Umbilical cord (tissue), 2 donors: ENCODE results near the gene KIF25. TPM values are rescaled to one million over a fixed set of nuclear protein-coding genes. Genes with fewer than 3 reads are reported as not detected.
"Not testable (repeated sequence)": the region's sequence is repeated elsewhere in the genome, so short reads cannot be mapped to it uniquely, and the experiment has no call there.

ENCODE experiments used
- DNase-seq: peaks from one replicate; pipeline ENCODE4 v3.0.0-alpha.2; 2015; ENCODE audit warnings: low spot score
- total RNA-seq: library from RNA; depleted of rRNA; stranded (reverse); fragments of >200 nt; gene quantifications from one replicate; pipeline ENCODE4 v1.2.3, GENCODE V29; 2014; ENCODE audit warnings: low replicate concordance; ENCODE audit not compliant: insufficient read depth

The KIF25 gene
- total RNA-seq, 1 donor from 2014 or later, result not detected

GRCh38 chr6:168063431-168063830 is 66.0 kb downstream of the KIF25 start:
- no peak for DNase-seq

DNA sequence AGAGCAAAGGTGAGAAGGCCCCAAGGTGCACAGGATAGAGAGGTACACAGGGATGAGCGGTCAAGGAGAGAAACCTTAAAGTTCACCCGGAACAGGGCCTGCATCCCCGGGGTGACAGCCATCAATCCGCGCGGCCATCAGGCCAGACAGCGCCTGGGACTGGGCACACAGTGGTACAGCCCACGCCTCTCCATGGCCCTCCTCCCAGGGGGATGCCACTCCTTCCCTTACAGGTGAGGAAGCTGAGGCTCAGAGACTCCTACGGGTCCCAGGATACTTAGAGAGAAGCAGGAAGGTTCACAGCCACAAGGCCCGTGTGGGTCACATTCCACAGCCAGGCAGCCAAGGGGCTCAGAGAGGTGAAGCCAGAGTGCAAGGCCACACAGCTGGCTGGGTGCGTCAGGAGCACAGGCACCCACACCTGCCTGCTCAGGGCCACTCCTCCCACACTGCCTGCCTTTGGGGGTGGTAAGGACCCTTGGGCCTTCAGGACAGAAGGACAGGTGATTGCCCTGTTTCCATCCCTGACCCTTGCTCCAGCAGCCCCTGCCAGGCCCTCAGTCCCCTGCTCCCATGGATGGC is 66.8 kb downstream of the KIF25 start:
- DNase-seq, result no peak

DNA sequence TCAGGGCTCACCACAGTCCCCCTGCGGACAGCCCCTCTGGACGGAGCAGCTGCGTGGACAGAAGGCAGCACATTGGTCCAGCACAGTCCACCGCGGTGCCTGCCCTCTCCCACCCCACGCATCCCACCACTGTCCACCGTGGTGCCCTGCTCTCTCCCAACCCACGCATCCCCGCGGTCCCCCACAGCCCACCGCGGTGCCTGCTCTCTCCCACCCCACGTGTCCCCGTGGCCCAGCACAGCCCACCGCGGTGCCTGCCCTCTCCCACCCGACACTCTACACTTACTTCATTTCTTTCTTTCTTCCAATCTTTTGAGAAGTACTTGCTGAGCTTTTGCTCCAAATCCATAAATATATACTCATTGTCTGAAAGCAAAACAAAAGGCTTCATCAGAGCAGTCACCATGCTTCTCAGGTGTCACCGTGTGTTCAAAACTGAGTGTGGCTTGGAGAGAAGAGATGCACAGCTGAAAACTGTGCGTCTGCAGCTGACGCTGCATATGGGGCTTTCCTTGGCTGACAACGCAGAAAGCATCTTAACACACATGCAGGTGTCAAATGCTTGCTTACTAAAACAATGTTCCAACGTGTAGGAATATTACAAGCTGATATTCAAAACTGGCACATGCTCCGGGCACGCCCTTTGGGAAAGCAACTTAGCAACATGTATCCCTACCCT is 69.7 kb downstream of the KIF25 start:
- no peak for DNase-seq

DNA sequence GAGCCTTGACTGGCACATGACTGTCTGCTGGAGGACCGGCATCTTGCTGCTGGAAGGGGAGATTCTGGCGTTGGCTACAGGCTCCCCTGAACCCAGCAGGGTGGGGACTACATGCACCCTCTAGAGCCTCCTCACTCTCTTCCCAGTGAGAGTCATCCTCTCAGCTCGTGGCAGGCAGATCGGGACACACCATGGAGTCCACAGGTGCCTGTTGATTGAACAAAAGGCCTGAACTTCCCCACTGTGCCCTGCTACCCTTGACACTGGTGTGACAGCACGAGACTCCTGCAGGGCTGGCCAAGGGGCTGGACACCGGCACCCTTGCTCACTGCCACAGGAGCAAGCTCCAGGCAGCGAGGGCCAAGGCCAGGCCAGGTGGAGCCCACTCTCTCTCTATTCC is 73.3 kb downstream of the KIF25 start:
- DNase-seq, result no peak

GRCh38 chr6:168071620-168072019 is 74.1 kb downstream of the KIF25 start:
- DNase-seq, result no peak

DNA sequence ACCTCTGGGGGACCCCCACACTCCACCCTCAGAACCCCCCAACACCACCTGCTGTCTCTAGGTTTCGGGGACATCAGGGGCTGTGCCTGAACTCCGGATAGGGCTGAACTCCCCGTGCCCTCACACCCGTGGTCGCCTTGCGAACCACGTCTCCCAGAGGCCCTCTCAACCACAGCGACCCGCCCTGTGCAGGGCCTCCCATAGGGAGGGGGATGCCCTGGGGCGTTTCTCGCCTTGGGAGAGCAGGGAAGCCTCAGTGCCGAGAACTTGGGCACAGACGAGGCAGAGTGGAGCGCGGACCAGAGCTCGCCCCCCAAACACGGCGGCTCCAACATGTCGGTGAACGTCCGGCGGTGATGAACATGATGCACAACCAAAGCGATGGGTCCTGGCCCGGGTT is 74.8 kb downstream of the KIF25 start:
- DNase-seq, result no peak

GRCh38 chr6:168072730-168073129 is 75.3 kb downstream of the KIF25 start:
- no peak for DNase-seq

DNA sequence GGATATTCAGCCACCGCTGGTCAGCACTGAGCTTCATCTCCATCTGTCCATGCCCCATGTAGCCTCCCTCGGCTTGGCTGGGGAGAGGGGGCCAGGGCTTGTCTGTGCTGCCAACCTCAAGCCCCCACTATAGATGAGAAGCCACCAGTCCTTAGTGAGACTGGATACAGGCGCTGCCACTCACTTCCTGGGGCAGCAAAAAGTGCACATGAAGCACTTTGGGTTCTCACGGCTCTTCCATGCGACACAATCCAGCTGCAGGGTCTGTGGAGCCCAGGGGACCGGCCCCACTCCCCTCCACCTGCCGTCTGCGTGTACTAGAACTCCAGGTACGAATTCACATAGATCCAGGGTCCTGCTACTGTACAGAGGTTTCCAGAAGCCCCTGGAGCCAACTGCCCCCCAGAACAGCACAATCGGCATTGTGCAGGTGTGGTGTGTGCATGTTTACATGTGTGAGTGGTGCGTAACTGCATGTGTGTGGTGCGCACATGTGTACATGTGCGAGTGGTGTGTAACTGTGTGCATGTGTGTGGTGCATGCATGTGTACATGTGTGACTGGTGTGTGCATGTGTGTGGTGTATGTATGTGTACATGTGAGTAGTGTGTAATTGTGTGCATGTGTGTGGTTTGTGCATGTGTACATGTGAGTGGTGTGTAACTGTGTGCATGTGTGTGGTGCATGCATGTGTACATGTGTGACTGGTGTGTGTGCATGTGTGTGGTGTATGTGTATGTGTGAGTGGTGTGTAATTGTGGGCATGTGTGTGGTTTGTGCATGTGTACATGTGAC is 76.7 kb downstream of the KIF25 start:
- no peak for DNase-seq

- DNase-seq, result no peak
These were observed 77.7 kb downstream of the KIF25 start for GRCh38 chr6:168075216-168075615.

- no peak for DNase-seq
These were observed 78.3 kb downstream of the KIF25 start for GRCh38 chr6:168075787-168076202.

DNA sequence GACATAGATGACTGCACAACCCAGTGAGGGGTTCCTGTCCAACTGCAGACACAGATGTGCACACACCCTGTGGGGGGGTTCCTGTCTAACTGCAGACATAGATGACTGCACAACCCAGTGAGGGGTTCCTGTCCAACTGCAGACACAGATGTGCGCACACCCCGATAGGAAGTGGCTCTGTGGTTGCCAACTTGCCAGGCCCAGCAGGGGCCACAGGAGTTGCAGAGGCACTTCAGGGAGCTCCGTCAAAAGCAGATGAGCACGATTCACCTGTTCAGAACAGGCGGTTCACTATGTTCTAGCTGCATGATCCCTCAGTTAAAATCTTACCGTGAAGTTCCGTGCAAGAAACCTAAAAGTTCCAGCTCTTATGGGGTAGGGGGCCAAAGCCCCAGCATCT is 79.9 kb downstream of the KIF25 start:
- not testable (repeated sequence) for DNase-seq

DNA sequence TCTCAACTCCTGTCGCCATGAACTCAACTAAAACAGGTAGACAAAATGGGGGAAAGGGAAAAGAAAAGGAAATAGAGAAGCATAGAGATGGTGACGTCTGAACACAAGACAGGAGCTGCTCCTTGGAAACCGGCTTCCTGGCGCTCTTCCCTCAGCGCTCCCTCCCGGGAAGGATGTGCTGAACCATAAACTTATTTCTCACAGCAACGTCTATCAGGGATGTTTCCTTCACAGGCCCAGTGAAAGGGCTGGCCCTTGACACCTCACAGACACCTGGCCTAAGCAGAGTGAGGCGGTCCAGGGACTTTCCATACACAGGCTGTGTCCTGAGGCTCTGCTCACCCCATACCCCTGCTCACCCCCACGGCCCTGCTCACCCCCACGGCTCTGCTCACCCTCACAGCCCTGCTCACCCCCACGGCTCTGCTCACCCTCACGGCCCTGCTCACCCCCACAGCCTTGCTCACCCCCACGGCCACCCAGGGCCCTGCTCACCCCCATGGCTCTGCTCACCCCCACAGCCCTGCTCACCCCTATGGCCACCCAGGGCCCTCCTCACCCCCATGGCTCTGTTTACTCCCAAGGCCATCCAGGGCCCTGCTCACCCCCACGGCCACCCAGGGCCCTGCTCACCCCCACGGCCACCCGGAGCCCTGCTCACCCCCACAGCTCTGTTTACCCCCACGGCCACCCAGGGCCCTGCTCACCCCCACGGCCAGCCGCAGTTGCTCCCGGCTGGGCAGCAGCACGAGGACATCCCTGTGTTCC is 80.9 kb downstream of the KIF25 start:
- peak; percentile 20 for DNase-seq

DNA sequence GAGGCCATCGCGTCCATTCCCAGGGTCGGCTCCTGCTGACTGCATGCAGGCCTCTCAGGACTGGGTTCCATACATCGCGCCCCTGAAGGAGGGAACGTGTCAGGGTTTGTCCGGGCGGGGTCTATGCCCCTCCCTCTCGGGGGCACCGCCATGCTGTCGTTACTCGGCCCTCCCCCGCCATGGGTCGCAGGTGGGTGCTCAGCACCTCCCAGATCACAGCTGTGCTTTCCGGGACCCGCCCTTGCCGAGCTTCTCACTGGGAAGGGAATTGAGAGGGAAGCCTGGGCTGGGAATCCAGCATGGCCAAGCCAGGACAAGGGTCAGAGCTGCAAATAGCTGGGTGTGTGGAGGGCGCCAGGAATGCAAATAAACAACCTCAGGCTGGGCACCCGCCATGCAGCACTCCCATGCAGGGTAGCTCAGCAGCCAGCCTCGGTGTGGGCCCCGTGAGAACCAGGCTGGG is 81.5 kb downstream of the KIF25 start, which contains the start of gene FRMD1:
FRMD1 (minus strand) TSS at position 270 of the 463 bp plus-strand sequence; CDS start at position 152, 118 bp downstream.
- no peak for DNase-seq

GRCh38 chr6:168080393-168081077 is 83.1 kb downstream of the KIF25 start:
- DNase-seq, result no peak

DNA sequence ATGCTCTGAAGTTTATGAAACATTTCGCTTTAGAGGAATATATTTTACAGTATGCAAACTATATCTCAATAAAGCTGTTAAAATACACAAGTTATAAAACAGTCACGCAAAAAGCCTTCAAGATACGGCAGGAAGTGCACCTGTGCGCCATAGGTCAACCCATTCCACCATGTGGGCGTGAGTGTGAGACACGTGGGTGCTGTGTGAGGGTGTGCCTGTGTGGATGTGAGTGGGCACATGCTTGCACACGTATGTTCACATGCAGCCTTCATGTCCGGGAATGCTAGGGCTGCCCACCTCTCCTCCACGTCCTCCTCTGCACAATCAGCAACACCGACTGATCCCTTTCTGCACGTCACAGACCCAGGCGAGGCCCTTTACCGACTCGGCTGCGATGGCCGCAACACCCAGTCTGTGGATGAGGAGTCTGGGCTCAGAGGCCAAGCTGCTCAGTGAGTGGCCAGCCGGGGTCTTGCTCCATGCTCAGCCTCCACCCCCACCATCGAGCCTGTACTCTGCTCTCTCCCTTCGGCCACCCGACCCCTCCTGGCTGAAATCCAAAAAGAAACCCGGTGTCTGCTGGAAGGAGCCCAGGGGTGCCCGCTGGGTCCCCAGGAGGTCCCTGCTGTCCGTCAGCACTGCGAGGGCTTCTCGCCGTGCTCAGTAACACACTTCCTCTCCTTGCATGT is 84.5 kb downstream of the KIF25 start:
- DNase-seq, result no peak

GRCh38 chr6:168082860-168083513 is 85.5 kb downstream of the KIF25 start:
- no peak for DNase-seq

DNA sequence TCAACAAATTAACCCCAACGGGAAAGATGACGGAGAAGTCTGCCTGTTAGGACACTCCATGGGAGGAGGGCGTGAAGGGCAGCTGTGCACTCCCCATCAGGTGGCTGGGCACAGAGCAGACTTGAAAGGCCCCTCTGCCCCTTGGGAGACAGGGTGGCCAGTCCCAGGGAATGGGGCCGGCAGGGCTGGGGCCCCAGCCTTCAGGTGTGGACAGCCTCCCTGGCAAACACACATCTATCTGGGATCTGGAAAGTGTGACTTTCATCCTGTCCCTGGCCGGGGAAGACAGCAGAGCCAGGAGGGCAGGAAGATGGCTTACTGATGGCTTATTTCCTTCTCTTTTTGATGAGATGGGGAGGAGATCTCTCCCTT is 86.0 kb downstream of the KIF25 start:
- DNase-seq, result no peak

DNA sequence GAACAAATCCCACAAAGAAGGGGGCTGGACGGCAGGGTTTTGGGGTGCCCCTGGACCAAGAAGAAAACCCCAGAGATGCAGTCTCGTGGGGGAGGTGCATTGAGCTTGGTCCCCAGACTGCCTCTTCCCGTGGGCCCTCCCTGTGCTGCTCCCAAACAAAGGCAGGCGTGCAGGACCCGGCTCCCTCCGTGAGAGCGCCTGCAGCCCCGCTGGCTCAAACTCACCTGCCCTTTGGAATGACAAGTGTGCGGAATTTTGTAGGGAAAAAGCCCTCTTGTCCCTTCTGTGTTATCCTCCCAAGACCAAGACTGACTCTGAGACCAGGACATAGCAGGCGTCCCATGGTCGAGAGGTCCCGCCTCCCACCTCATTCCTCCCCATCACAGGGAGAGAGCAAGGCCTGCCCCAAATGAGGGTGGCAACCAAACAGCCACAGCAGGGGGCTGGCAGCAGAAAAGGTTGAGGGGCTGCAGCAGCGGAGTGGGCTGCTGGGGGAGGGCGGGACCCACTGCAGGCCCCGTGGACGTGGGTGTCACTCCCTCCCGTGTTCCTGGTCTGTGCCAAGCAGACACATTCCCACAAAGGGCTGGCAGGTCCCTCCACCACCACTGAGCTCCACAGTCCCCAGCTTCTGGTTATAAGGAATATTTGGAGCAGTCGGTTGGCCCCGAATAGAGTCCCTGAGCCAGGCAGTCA is 87.1 kb downstream of the KIF25 start:
- no peak for DNase-seq

DNA sequence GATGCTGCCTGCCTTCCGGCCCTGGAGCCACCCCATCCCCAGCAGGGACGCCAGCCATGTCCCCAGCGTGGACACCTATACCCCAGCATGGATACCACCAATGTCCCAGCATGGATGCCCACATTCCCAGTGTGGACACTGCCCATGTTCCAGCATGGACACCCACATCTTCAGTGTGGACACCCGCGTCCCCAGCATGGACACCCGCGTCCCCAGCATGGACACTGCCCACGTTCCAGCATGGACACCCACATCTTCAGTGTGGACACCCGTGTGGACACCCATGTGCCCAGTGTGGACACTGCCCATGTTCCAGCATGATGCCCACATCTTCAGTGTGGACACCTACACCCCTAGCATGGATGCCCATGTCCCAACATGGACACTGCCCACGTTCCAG is 88.6 kb downstream of the KIF25 start:
- DNase-seq, result no peak

GRCh38 chr6:168086616-168087015 is 89.1 kb downstream of the KIF25 start:
- DNase-seq, result no peak
